Right lobe of liver (tissue), 6 donors: Measurements from ENCODE around the gene ALDH1A3. TPM values are rescaled to one million over a fixed set of nuclear protein-coding genes. Genes with fewer than 3 reads are reported as not detected.

Experiments used
- ATAC-seq, 4 donors: fragments of 200-7000 bp; cut with Tn5 transposase; one replicate each; pipeline ENCODE4 v1.9.1; 2020; ENCODE audit warnings: mild to moderate bottlenecking in 4 of 4, moderate library complexity in 4 of 4
- DNase-seq, 3 donors: peaks; one replicate each; pipeline ENCODE4 v3.0.0-alpha.2; 2020
- H3K27ac ChIP-seq, 3 donors: fragments of 200-600 bp; one replicate each; pipeline ENCODE4 v1.8.0; 2022
- H3K27me3 ChIP-seq, 2 donors: fragments of 200-600 bp; one replicate each; pipeline ENCODE4 v1.8.0; 2022
- H3K36me3 ChIP-seq, 4 donors: fragments of 200-600 bp; sonication (generic) in 1 of 4; one replicate each; pipeline versions ENCODE4 v1.5.1 to v1.8.0; 2017 to 2022; ENCODE audit warnings: control low read depth in 1 of 4
- H3K4me1 ChIP-seq, 4 donors: fragments of 200-600 bp; sonication (generic) in 1 of 4; one replicate each; pipeline versions ENCODE4 v1.5.1 to v1.8.0; 2017 to 2022; ENCODE audit warnings: control low read depth in 1 of 4
- H3K4me3 ChIP-seq, 3 donors: fragments of 200-600 bp; one replicate each; pipeline ENCODE4 v1.8.0; 2022
- H3K9me3 ChIP-seq, 4 donors: fragments of 200-600 bp; sonication (generic) in 1 of 4; one replicate each; pipeline versions ENCODE4 v1.5.1 to v1.8.0; 2017 to 2022; ENCODE audit warnings: control low read depth in 1 of 4
- POLR2A ChIP-seq: fragments of 450-650 bp; IDR thresholded peaks from one replicate; pipeline ENCODE4 v1.6.1; 2017; ENCODE audit warnings: antibody characterized with exemption, mild to moderate bottlenecking
- WGBS: methylation state at CpG from one replicate; pipeline ENCODE4 v1.1.6; 2018; ENCODE audit warnings: low coverage, low lambda C conversion rate; ENCODE audit not compliant: insufficient coverage; ENCODE audit errors: missing lambda C conversion rate; 5-methylcytosine and 5-hydroxymethylcytosine counted together
- intact Hi-C, 2 donors: fragments of 100-400 bp; cut with DNase I; formaldehyde crosslinking; loops; one replicate each; pipeline versions ENCODE4 v1.11.2 to v1.14.1; 2022
- small RNA-seq, 2 experiments: library from RNA; depleted of rRNA; stranded (forward); fragments of <200 nt; gene quantifications; one replicate each; pipeline ENCODE3, GENCODE V24; 2016
- total RNA-seq, 6 experiments: library from RNA; depleted of rRNA in 2 of 6; stranded (reverse); fragments of >200 nt in 2 of 6; fragmentation: NEBNext Ultra II Directional in 3 of 6; extraction: Animal tissue kit (Norgen Biotek cat#: 25700) in 3 of 6; gene quantifications; one replicate each; pipeline versions ENCODE4 v1.1.0 to v1.2.4, GENCODE V29; 2016 to 2023
- TF ChIP-seq, protein P1 (sequence below), 4 donors: fragments of 200-600 bp in 3 of 4; fragments of 450-650 bp in 1 of 4; IDR thresholded peaks; one replicate each; pipeline versions ENCODE4 v1.5.1 to v1.8.0; 2016 to 2022; ENCODE audit warnings: antibody characterized with exemption in 4 of 4, mild to moderate bottlenecking in 2 of 4
- donor health status: DM: no; HTN: yes; CAD: no.
- donor health status: DM: no; HTN: no; CAD: no.
- donor health status: DM: no; HTN: no; CAD: no.
- donor health status: DM: no; HTN: yes; CAD: no.
- donor health status: DM: no; HTN: yes; CAD: no.

ALDH1A3 gene
- total RNA-seq, 6 experiments from 2014 or later = 1.6 to 7.8 (median 4.2) TPM

DNA sequence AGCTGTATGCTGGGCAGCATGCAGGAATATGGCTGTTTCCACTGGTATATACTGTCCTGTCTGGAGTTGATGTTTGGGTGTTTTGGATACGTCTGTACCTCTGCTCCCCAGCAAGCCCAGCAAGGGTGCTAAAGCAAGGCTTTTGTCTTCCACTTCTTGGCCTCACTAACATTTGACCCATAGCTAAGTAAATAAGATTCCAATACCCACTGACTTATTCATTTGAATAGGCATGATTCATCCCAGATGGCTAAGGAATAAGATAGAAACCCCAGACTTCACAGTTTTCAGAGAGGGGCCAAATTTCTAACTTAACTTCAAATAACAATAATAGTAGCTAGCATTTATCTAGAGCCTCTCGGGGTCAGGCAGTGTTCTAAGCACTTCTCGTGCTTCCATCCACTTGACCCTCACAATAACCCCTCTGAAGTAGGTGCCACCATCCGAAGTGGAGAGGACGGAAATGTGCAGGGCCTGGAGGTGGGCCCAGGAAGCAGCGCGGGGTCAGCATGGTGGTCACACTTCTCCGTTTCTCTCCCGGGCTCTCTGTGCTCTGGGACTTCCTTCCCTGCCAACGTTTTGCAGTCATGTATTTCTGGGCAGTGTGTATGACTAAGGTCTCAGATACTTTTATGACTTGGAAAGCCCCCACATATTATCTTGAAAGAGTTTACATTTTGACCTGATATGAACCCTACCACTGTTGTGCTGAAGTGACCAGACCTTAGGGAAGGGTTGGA is 78.9 kb downstream of the ALDH1A3 start:
- Histone ChIP-seq H3K4me3 (no peak overlapping the region), H3K9me3 (no peaks in the 10 kb centered on the region), H3K4me1 (no peaks in the 10 kb centered on the region), H3K27ac (no peak overlapping the region), H3K36me3 (no peaks in the 10 kb centered on the region), H3K27me3 (no peaks in the 10 kb centered on the region)
- WGBS = 21% methylated on average over 4 of the region's 10 CpGs
- ATAC-seq (peak; percentile 30 to 69 (median 60)), DNase-seq (no peak)
- TF ChIP-seq, protein P1, sequence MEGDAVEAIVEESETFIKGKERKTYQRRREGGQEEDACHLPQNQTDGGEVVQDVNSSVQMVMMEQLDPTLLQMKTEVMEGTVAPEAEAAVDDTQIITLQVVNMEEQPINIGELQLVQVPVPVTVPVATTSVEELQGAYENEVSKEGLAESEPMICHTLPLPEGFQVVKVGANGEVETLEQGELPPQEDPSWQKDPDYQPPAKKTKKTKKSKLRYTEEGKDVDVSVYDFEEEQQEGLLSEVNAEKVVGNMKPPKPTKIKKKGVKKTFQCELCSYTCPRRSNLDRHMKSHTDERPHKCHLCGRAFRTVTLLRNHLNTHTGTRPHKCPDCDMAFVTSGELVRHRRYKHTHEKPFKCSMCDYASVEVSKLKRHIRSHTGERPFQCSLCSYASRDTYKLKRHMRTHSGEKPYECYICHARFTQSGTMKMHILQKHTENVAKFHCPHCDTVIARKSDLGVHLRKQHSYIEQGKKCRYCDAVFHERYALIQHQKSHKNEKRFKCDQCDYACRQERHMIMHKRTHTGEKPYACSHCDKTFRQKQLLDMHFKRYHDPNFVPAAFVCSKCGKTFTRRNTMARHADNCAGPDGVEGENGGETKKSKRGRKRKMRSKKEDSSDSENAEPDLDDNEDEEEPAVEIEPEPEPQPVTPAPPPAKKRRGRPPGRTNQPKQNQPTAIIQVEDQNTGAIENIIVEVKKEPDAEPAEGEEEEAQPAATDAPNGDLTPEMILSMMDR (IDR thresholded peaks at IDR 0.05) = no peak
- no peak for TF ChIP-seq POLR2A
- intact Hi-C loops = no loop called here

DNA sequence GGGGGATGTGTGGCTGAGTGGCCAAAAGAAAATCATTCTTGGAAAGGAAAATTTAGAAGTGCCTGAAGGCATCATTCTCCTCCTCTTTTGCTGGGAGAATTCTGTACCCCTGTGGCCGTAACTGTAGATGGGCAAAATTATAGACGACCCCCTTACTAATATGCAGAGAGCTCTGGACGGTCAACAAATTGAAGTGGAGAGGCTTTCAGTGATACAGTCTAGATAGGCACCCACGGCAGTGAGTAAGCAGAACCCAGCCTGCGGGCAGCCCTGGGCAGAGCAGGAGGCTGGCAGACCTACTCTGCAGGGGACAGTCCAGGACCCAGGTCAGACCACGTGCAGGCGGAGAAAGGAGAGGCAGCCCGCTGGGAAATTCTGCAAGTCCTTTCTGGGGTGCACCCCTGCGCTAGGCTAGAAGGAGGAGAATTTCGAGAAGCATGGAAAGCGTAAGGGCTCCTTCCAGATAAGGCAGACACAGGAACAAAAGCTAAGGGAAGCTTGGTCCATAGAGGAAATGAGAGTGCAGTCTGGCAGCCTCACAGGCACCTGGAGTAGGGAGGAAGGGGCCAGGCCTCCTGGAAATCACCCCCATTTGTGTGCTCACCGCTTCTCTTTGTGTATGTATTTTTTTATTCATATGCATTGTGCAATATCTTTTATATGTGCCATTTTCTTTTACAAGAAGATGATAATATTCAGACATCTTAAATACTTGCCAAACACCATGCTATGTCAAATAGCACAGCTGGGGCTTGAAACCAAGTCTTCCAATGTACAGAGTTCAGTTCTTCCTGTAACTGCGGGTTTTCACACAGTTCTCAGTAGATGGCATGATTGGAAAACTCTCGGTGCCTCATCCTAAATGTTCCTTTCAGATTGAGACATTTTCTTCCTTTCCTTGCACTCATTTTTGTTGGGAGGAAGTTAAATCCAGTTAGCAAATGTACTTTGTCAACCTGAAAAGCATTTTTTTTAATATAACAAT is 79.7 kb downstream of the ALDH1A3 start:
- intact Hi-C loops = no loop called here
- peak in 1 of 3 donors; percentile 23 for DNase-seq
- 33% methylated on average over 14 of the region's 14 CpGs for WGBS
- Histone ChIP-seq H3K4me3 (no peak overlapping the region), H3K27ac (no peak overlapping the region), H3K27me3 (no peaks in the 10 kb centered on the region), H3K4me1 (no peaks in the 10 kb centered on the region), H3K9me3 (no peaks in the 10 kb centered on the region), H3K36me3 (no peaks in the 10 kb centered on the region)
- TF ChIP-seq POLR2A = no peak
- TF ChIP-seq, protein P1 (IDR thresholded peaks at IDR 0.05) = no peak
- ATAC-seq = peak; percentile 46 to 70 (median 63)

Small RNA genes within 50 kb of the gene (small RNA-seq; reads per million reads assigned to genes)
- 0 reads per million in 2 experiments for gene AC015712.3

Other genes with a start within 250 kb of the ALDH1A3 start
- 1 to 10 TPM in 5 of 6 experiments, under 1 TPM in 1; 0.93 to 3.6 (median 2.5) TPM for gene LRRK1, start 39.5 kb downstream of the ALDH1A3 start, total RNA-seq